Stimulated activated CD8-positive, alpha-beta memory T cell treated with anti-CD3 and anti-CD28 coated beads, Interleukin-15, amount 100 ng/mL, for 4 hours (primary cell): ENCODE results near the gene STK32C.
"Not testable (repeated sequence)": the region's sequence is repeated elsewhere in the genome, so short reads cannot be mapped to it uniquely, and the experiment has no call there.

Experiments
- DNase-seq, 2 donors: peaks; one replicate each; pipeline ENCODE4 v3.0.0-alpha.2; 2020; ENCODE audit warnings: low read depth in 2 of 2

STK32C gene

GRCh38 chr10:132319853-132320653 lies 12.3 kb upstream of the STK32C start:
- no peak for DNase-seq

GRCh38 chr10:132317477-132317876 lies 9.7 kb upstream of the STK32C start:
- not testable (repeated sequence) for DNase-seq

- DNase-seq = no peak
These were observed 8.4 kb upstream of the STK32C start for GRCh38 chr10:132316133-132316532.

DNA sequence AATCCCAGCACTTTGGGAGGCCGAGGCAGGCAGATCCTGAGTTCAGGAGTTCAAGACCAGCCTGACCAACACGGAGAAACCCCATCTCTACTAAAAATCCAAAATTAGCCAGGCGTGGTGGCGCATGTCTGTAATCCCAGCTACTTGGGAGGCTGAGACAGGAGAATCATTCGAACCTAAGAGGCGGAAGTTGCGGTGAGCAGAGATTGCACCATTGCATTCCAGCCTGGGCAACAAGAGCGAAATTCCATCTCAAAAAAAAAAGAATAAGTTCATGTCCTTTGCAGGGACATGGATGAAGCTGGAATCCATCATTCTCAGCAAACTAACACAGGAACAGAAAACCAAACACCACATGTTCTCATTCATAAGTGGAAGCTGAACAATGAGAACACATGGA lies 7.1 kb upstream of the STK32C start:
- DNase-seq = not testable (repeated sequence)

DNA sequence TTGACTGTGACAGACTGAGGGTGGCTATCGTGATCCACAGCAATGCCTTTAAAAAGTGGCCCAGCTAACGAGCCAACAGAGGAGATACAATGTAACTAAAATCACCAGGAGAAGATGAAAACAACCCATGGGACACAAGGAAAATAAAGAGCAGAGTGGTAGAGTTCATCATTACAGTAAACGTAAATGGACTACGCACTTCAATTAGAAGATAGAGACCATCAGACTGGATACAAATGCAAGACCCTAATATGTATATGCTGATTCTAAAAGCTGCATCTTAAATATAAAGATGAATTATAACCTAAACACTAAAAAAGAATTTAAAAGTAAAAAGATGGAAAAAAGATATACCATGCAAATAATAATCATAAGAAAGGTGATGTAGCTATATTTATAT lies 6.6 kb upstream of the STK32C start:
- no peak for DNase-seq

DNA sequence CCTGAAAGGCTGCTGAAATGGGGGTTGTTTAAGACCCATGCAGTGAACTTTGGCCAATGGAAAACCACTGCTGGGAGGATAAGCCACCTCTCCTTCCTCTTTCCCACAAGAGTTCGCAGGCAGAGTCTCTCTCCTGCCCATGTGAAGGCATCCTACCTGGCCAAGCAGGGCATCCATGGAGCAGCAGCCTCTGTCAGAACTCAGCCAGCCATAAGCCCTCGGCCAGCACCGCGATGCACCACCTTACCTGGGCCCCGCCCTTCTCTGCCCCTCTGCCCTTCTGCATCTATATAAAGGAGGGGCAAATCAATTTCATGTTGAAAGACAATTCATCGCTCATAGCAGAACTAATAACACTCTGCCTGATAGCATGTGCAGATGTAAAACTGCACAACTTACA lies 6.1 kb upstream of the STK32C start:
- no peak for DNase-seq

GRCh38 chr10:132313305-132313704 lies 5.6 kb upstream of the STK32C start:
- DNase-seq = no peak

GRCh38 chr10:132311338-132311939 lies 3.7 kb upstream of the STK32C start:
- no peak for DNase-seq

- no peak for DNase-seq
These were observed 3.1 kb upstream of the STK32C start for GRCh38 chr10:132310701-132311337.

DNA sequence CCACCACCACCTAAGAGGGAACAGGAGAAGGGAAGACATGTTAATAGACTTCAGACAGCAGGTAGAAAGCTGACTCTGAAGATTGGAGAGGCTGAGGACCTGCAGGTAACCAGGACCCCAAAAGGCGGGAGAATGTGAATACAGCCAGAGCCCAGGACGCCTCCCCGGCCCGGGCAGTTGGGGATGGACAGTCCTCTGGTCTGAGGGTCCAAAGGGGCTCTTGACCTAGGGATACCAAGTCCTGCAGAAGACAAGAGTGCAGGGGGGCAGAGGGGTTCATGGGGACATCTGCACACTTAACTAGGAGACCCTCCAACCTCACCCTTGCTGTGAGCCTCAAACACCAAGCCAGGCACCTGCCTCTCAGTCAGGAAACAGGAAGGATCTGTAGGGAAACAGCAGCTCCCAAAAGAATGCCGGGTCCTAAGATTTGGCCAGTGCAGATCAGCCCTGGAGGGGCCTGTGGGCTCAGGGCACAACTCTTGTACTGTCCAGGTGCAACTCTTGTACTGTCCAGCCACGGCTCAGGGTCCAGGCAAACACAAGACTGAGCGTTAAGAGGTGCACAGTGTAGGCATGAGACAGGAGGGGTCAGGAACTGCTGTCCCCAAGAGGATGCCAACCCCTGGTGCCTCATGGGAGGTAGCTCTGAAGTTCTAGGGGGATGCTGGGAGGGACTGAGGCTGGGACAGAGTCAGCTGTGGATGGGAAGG lies 2.3 kb upstream of the STK32C start:
- DNase-seq = no peak

DNA sequence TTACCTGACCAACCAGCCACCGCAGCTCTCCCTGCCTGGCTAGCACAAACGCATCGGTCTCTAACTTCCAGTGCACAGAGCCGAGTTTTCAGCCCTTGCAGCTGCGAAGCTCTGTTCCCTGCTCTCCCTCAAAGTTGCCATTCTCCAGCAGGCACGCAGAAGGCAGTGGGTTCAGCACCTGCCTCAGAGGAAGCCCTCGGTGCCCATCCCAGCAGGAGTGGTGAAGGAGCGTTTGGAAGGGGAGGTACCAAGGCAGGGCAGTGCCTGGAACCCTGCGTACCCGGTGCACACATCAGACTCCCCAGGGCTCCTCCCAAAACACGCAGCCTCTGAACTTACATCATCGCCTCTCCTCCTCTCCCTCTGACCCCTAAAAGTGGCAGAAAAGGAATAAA lies 1.7 kb upstream of the STK32C start:
- DNase-seq = no peak

DNA sequence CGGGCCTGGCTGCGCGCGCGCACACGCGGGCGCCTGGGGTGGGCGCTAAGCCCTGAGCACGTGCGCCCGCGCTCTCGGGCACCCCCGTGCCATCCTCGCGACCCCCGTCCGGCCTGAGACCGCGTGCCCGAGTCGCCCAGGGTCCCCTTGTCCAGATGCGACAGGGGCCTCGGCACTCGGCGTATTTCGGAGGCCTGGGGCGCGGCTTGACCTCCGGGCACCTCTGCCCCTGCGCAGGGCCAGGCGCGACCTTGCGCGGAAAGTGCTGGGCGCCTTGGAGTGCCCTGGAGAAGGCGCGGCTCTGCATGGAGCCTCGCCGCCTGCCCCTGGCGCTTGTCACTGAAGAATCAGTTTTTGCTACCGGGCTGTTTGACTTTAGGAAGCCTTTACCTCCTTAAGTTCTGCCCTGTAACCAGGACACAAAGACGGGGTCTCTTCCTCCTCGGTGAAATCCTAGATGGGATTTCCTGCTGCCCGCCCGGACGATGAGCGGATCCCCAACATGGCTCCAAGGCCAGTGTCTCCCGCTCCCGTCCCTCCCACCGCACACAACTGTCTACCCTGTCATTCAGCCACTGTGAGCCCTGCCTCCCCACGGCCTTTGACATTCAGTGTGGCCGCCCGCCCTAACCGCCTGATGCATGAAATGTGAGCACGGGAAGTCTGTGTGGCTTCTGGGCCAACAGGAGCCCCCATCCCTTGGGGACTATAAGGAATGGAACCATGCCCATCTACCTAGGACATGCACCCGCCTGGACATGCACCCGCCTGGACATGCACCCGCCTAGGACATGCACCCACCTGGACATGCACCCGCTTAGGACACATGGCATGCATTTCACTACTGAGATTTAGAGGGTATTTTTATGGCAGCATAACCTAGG lies 1.1 kb upstream of the STK32C start:
- DNase-seq = no peak

DNA sequence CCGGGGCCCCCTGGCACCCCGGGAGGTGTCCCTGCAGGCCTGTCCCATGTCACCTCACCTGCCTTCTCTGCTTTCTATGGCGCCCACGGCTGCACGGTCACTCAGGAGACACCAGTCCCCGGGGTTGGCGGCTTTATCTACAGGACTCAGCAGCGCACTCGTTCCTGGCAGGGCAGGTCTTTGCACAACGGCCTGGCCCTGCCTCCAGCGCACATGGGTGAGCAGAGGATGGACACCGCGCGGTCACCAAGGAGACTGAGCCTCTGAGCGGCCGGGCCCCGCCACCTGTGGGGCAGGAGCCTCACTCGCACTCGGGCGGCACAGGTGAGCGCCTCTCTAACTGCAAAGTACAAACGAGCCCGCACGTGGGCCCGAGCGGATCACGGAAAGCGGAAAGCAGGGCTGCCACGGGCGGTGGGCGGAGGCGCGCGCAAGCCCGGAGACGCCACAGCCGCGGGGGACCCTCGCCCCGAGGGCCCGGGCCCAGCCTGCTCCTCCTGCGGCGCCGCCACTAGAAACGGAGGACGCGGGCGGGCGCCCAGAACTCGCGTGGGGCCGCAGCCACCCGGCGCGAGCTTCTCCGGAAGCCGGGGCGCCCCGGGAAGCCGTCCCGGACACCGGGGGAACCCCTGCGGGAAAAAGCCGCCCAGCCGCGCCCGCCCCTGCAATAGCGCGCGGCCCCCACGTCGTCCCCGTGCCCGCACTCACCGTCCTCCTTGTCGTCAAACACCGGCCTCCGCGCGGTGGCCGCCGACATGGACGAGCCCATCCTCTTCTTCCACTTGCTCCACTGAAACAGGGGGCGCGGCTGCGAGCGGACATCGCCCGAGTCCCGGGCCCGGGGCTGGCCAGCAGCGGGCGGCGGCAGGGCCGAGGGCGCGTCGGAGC lies 642 bp downstream of the STK32C start:
- DNase-seq = peak in 1 of 2 donors; percentile 28

DNA sequence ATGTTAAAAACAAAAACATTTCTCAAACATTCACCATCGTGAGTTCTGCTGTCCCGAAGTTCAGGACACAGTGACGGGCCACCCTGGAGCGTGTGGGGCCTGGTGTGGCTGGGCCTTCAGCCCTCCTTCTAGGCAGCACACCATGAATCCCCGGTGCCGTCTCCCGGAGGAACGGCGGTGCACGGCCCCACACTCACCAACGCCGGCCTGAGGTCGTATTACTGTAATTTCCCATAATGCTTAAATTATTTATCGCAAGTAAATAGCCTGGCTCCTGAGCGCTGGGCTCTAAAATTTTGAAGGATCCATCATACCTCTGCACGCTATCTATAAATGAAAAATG lies 1.4 kb downstream of the STK32C start:
- no peak for DNase-seq

- no peak for DNase-seq
These were observed 2.0 kb downstream of the STK32C start for GRCh38 chr10:132305654-132306342.

DNA sequence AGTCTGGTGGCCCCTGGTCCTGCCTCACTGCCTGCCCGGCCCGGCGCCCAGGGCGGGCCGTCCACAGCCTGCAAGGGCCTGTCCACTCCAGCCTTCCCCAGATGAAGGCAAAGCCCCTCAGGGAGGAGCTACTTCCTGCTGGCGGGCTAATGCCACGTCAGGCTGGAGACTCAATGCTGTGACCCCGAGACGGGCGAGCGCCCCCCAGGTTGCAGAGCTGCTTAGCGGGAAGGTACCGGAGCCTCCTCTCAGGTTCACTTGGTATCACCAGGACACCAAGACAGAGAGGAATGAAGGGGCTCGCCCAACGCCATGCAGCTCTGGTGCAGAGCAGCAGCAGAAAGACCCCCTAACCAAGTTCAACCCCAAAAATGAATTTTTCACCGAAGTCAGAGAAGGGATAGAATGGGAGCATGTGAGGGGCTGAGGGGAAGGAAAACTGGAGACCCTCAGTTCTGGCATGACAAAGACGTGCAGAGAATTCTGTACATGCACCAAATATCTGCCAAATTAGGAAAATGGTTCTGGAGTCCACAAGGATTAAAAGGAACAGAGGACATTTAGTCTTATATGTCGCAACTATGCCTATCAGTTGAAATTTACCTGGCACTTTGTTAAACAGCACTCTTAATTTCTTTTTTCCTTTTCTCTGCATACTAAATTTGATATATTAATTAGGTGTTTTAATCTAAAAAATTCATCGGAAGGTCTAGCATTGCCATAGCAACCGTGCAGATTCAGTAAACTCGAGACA lies 2.8 kb downstream of the STK32C start:
- DNase-seq = no peak

DNA sequence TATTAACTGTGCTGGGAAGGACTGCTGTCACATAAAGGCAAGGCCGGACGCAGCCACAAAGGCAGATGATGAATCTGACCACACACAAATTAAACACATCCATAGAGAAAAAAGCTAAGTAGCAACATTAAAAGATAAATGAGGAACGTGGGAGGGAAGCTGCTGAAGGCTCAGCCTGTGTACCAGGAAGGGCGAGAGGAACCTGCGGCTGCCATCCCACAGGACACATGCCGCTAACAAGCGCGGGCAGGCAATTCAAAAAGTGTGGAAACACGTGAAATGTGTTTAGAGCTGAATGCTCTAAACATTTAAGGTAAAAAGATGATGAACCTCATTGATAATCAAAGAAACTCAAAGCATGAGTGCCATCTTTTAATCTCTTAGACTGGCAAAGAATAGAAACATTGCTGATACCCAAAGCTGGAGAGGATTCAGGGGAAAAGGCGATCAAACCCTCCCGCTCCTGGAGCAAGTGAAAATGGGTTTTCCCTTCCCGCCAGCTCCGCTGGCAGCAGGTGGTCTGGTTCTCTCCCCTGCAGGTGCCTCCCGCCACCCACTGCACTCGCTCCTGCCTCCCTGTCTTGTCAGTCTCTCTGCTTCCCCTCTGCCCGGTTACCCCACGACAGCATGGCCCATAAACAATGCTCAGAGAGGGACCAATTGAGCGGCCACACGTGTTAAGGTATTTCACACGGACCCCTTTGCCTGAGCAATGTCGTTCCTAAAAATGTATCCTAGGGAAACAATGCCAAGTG lies 4.2 kb downstream of the STK32C start:
- DNase-seq = no peak
